Measurements from ENCODE around the gene DUSP9. TPM values are rescaled to one million over a fixed set of nuclear protein-coding genes. Genes with fewer than 3 reads are reported as not detected.

Gene DUSP9
- total and polyA plus RNA-seq, 2 donors (not counting 3 experiments of a cell fraction or from before 2014, with no cell fraction given) = 0.04 TPM; not detected in 1

DNA sequence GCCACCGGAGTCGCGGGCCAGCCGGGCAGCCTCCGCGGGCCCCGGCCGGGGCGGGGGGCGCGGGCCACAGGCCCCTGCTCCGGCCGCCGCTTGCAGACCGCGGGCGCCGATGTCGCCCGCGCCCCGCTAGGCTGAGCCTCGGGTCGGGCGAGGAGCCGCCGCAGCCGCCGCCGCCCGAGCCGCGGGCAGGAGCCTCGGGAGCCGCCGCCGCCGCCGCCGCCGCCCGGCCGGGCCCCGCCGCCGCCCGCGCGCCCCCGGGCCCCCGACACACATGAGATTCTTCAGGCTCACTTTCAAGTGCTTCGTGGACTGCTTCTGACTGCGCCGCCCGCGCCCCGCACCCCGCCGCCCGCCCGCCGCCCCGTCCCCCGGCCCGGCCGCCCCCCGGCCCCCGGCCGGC is 41.1 kb downstream of the DUSP9 start:
- ChIA-PET CTCF (interaction anchor here (1.2 to 4.2 kb wide), 2 partner anchors 17 to 20 kb away, joined by 6 to 30 read pairs; no protein-coding TSS in a partner anchor), POLR2A (no interaction called here)
- Histone ChIP-seq H3K9me1 (replicated peaks; ENCODE audit: control insufficient read depth, extremely low read depth, insufficient read depth, low read length) (no peaks in the 10 kb centered on the region), H3K9ac (replicated peaks; ENCODE audit: extremely low read depth, insufficient read depth, low read length) (no peak overlapping the region), H3K27me3 (ENCODE audit: control insufficient read depth in 2 of 2, insufficient read depth in 2 of 2, low read length in 2 of 2) (no peaks in the 10 kb centered on the region), H3K79me2 (ENCODE audit: control insufficient read depth, insufficient read depth, low read length) (no peaks in the 10 kb centered on the region), H3K36me3 (ENCODE audit: control insufficient read depth in 2 of 2, extremely low read depth in 1 of 2, insufficient read depth in 2 of 2, low read length in 2 of 2) (no peaks in the 10 kb centered on the region), H3K4me3 (replicated peaks in 1 of 3; ENCODE audit: insufficient read depth in 1 of 3, low read depth in 1 of 3, low read length in 3 of 3) (peak overlapping the region in 1 of 3 experiments; percentile 4), H3K4me2 (ENCODE audit: insufficient read depth, low read length) (no peak overlapping the region), H3K9me3 (replicated peaks; ENCODE audit: control insufficient read depth, insufficient read depth, low read length) (no peaks in the 10 kb centered on the region), H3K4me1 (ENCODE audit: control insufficient read depth, extremely low read depth, insufficient read depth, low read length) (peaks cover 4% of the 10 kb centered on the region), H2AFZ (ENCODE audit: low read depth, low read length) (no peak overlapping the region), H3K27ac (ENCODE audit: insufficient read depth, low read depth, low read length) (no peak overlapping the region), H4K20me1 (replicated peaks; ENCODE audit: control insufficient read depth, extremely low read depth, insufficient read depth, low read length) (no peaks in the 10 kb centered on the region)
- intact Hi-C loops (cut with micrococcal nuclease) = no loop called here
- FAIRE-seq = no peak
- no peak for DNase-seq (ENCODE audit: low read depth, low spot score)
- dilution Hi-C loops (cut with MboI; ENCODE audit: extremely low pct_ligation_motif_present, low sequenced_read_pairs) = no loop called here
- no TSS peak for BruUV-seq (replicated peaks)
- TF ChIP-seq, protein P1, sequence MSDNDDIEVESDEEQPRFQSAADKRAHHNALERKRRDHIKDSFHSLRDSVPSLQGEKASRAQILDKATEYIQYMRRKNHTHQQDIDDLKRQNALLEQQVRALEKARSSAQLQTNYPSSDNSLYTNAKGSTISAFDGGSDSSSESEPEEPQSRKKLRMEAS (IDR thresholded peaks at IDR 0.05; ENCODE audit: insufficient read depth, insufficient read length) = no peak
- TF ChIP-seq JUN (IDR thresholded peaks at IDR 0.05; ENCODE audit: borderline replicate concordance, insufficient read depth, insufficient read length, low read depth) (no peak), EZH2 (IDR thresholded peaks at IDR 0.05; ENCODE audit: borderline replicate concordance, low read depth, low read length, severe bottlenecking) (no peak), POLR2AphosphoS5 (IDR thresholded peaks at IDR 0.05; ENCODE audit: insufficient read depth, low read depth, low read length) (no peak), FOS (IDR thresholded peaks at IDR 0.05; ENCODE audit: borderline replicate concordance, insufficient read depth, low read length) (no peak), MYC (IDR thresholded peaks at IDR 0.05; ENCODE audit: low read depth, low read length) (no peak), POLR2A (IDR thresholded peaks at IDR 0.05; ENCODE audit: low read depth, low read length) (no peak), GATA2 (IDR thresholded peaks at IDR 0.05; ENCODE audit: insufficient read depth, insufficient read length, low read depth, low read length) (no peak)
- TF ChIP-seq, protein P2, sequence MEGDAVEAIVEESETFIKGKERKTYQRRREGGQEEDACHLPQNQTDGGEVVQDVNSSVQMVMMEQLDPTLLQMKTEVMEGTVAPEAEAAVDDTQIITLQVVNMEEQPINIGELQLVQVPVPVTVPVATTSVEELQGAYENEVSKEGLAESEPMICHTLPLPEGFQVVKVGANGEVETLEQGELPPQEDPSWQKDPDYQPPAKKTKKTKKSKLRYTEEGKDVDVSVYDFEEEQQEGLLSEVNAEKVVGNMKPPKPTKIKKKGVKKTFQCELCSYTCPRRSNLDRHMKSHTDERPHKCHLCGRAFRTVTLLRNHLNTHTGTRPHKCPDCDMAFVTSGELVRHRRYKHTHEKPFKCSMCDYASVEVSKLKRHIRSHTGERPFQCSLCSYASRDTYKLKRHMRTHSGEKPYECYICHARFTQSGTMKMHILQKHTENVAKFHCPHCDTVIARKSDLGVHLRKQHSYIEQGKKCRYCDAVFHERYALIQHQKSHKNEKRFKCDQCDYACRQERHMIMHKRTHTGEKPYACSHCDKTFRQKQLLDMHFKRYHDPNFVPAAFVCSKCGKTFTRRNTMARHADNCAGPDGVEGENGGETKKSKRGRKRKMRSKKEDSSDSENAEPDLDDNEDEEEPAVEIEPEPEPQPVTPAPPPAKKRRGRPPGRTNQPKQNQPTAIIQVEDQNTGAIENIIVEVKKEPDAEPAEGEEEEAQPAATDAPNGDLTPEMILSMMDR (IDR thresholded peaks at IDR 0.05; ENCODE audit: extremely low read depth in 1 of 2, insufficient read depth in 1 of 2, low read depth in 1 of 2, low read length in 2 of 2) = no peak
